Trophoblast cell (in vitro differentiated cells and primary cell): ENCODE data around the gene SLIT3.
A peak's percentile ranks its signal among the peaks of the same experiment; 100 is the strongest.

ENCODE experiments used
- DNase-seq, 2 donors: peaks; one replicate each; pipeline ENCODE4 v3.0.0-alpha.2; 2016
- H2AFZ ChIP-seq: 2 replicates; pipeline ENCODE4 v1.6.1; 2013; ENCODE audit warnings: low read length, moderate library complexity, mild to moderate bottlenecking; ENCODE audit not compliant: insufficient read depth, poor library complexity
- H2AK5ac ChIP-seq: 2 replicates; pipeline ENCODE4 v1.6.1; 2013; ENCODE audit warnings: mild to moderate bottlenecking, low read length
- H2BK120ac ChIP-seq: 2 replicates; pipeline ENCODE4 v1.6.1; 2013; ENCODE audit warnings: low read length, mild to moderate bottlenecking, moderate library complexity; ENCODE audit not compliant: insufficient read depth, poor library complexity
- H2BK12ac ChIP-seq: 2 replicates; pipeline ENCODE4 v1.6.1; 2013; ENCODE audit warnings: mild to moderate bottlenecking, low read length, moderate library complexity
- H2BK5ac ChIP-seq: 2 replicates; pipeline ENCODE4 v1.6.1; 2013; ENCODE audit warnings: low read length, low read depth, moderate library complexity, mild to moderate bottlenecking; ENCODE audit not compliant: poor library complexity
- H3K14ac ChIP-seq: 2 replicates; pipeline ENCODE4 v1.6.1; 2013; ENCODE audit warnings: mild to moderate bottlenecking, low read length
- H3K18ac ChIP-seq: 2 replicates; pipeline ENCODE4 v1.6.1; 2013; ENCODE audit warnings: mild to moderate bottlenecking, low read length
- H3K23ac ChIP-seq: 2 replicates; pipeline ENCODE4 v1.6.1; 2013; ENCODE audit warnings: low read length
- H3K27ac ChIP-seq: 2 replicates; pipeline ENCODE4 v1.5.1; 2013; ENCODE audit warnings: low read depth, mild to moderate bottlenecking, inconsistent platforms, low read length, moderate library complexity
- H3K27me3 ChIP-seq: 2 replicates; pipeline ENCODE4 v1.6.1; 2013; ENCODE audit warnings: inconsistent platforms, mild to moderate bottlenecking, low read length, moderate library complexity; ENCODE audit not compliant: insufficient read depth
- H3K36me3 ChIP-seq, 2 experiments: 1 replicate in 1 of 2; 2 replicates in 1 of 2; pipeline ENCODE4 v1.6.1; 2013; ENCODE audit warnings: low read length in 2 of 2, mild to moderate bottlenecking in 2 of 2, moderate library complexity in 1 of 2; ENCODE audit not compliant: insufficient read depth in 2 of 2, control insufficient read depth in 1 of 2
- H3K4ac ChIP-seq: 2 replicates; pipeline ENCODE4 v1.6.1; 2013; ENCODE audit warnings: low read depth, mild to moderate bottlenecking, low read length, moderate library complexity
- H3K4me1 ChIP-seq, 2 experiments: 1 replicate in 1 of 2; 2 replicates in 1 of 2; pipeline ENCODE4 v1.6.1; 2013; ENCODE audit warnings: low read length in 2 of 2, mild to moderate bottlenecking in 2 of 2, moderate library complexity in 1 of 2; ENCODE audit not compliant: insufficient read depth in 2 of 2, control insufficient read depth in 1 of 2
- H3K4me2 ChIP-seq: 2 replicates; pipeline ENCODE4 v1.6.1; 2013; ENCODE audit warnings: inconsistent platforms, mild to moderate bottlenecking, low read length, moderate library complexity
- H3K4me3 ChIP-seq: 2 replicates; pipeline ENCODE4 v1.5.1; 2013; ENCODE audit warnings: mild to moderate bottlenecking, low read depth, low read length, inconsistent platforms
- H3K79me1 ChIP-seq: one replicate; pipeline ENCODE4 v1.6.1; 2013; ENCODE audit warnings: low read length
- H3K79me2 ChIP-seq: 2 replicates; pipeline ENCODE4 v1.6.1; 2013; ENCODE audit warnings: low read length, mild to moderate bottlenecking; ENCODE audit not compliant: control insufficient read depth, insufficient read depth, poor library complexity
- H3K9ac ChIP-seq: 2 replicates; pipeline ENCODE4 v1.6.1; 2013; ENCODE audit warnings: mild to moderate bottlenecking, low read length
- H3K9me3 ChIP-seq: 2 replicates; pipeline ENCODE4 v1.6.1; 2013; ENCODE audit warnings: low read depth, mild to moderate bottlenecking, control low read depth, inconsistent platforms, low read length; ENCODE audit not compliant: insufficient read depth
- H4K12ac ChIP-seq: 2 replicates; pipeline ENCODE4 v1.6.1; 2013; ENCODE audit warnings: low read depth, mild to moderate bottlenecking, low read length, moderate library complexity
- H4K8ac ChIP-seq: 2 replicates; pipeline ENCODE4 v1.6.1; 2013; ENCODE audit warnings: low read depth, mild to moderate bottlenecking, low read length, moderate library complexity
- H4K91ac ChIP-seq: one replicate; pipeline ENCODE4 v1.6.1; 2013; ENCODE audit warnings: low read depth, mild to moderate bottlenecking, low read length, moderate library complexity
- WGBS: extraction: QIAGEN DNeasy Blood & Tissue Kit; methylation state at CpG from one replicate; pipeline ENCODE4 v1.1.7; 2013; ENCODE audit warnings: missing lambda C conversion rate; ENCODE audit not compliant: insufficient read length, insufficient coverage; ENCODE audit errors: extremely low coverage; 5-methylcytosine and 5-hydroxymethylcytosine counted together

The SLIT3 gene

DNA sequence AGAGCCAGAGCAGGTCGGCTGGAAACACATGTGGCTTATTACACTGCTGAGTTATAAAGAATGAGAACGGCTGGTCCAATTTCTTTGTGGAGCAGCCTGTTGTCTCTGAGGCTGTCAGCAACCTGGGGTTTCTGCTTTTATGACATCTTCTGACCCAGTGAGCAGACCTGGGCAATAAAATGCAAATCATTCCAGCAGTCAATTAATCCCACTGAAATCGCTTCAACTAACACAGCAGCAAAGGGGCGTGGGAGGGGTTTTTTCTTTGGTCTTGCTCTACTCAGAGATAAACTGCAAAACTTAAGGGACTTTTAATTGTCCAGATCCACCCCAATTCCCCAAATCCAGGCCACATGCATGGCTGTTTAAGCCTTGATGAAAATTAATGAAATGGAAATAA is 215.7 kb downstream of the SLIT3 start:
- Histone ChIP-seq H3K9me3 (no peaks in the 10 kb centered on the region), H3K27ac (no peak overlapping the region), H3K79me1 (no peaks in the 10 kb centered on the region), H2AFZ (no peak overlapping the region), H2AK5ac (no peak overlapping the region), H3K36me3 (peaks cover 0 to 2% of the 10 kb centered on the region in 2 experiments), H3K18ac (no peak overlapping the region), H4K8ac (no peak overlapping the region), H2BK120ac (no peak overlapping the region), H3K4me1 (peaks cover 10 to 16% of the 10 kb centered on the region in 2 experiments), H3K79me2 (no peaks in the 10 kb centered on the region), H4K91ac (no peak overlapping the region), H3K4ac (no peak overlapping the region), H3K23ac (no peak overlapping the region), H3K14ac (no peak overlapping the region), H4K12ac (no peak overlapping the region), H3K9ac (no peak overlapping the region), H2BK12ac (no peak overlapping the region), H2BK5ac (no peak overlapping the region), H3K27me3 (no peaks in the 10 kb centered on the region), H3K4me3 (no peak overlapping the region), H3K4me2 (no peak overlapping the region)
- no peak for DNase-seq
- WGBS, result no CpG with 5 or more reads among the region's 4 CpGs

- no peak overlapping the region for H3K23ac ChIP-seq
- H3K4me3 ChIP-seq, result no peak overlapping the region
- peaks cover 0 to 2% of the 10 kb centered on the region in 2 experiments for H3K36me3 ChIP-seq
- no peak overlapping the region for H2AK5ac ChIP-seq
- H2BK120ac ChIP-seq, result no peak overlapping the region
- no peak overlapping the region for H3K27ac ChIP-seq
- WGBS, result no CpG with 5 or more reads among the region's 4 CpGs
- no peak overlapping the region for H3K9ac ChIP-seq
- DNase-seq, result no peak
- H2AFZ ChIP-seq, result no peak overlapping the region
- no peak overlapping the region for H3K14ac ChIP-seq
- no peak overlapping the region for H2BK12ac ChIP-seq
- H3K79me1 ChIP-seq, result no peaks in the 10 kb centered on the region
- peaks cover 15 to 17% of the 10 kb centered on the region in 2 experiments for H3K4me1 ChIP-seq
- no peak overlapping the region for H4K8ac ChIP-seq
- no peak overlapping the region for H4K91ac ChIP-seq
- no peaks in the 10 kb centered on the region for H3K27me3 ChIP-seq
- H3K4me2 ChIP-seq, result no peak overlapping the region
- H3K18ac ChIP-seq, result no peak overlapping the region
- H3K79me2 ChIP-seq, result no peaks in the 10 kb centered on the region
- H4K12ac ChIP-seq, result no peak overlapping the region
- H3K4ac ChIP-seq, result no peak overlapping the region
- no peaks in the 10 kb centered on the region for H3K9me3 ChIP-seq
- no peak overlapping the region for H2BK5ac ChIP-seq
Observed at GRCh38 chr5:169084775-169085174, 216.2 kb downstream of the SLIT3 start.

- H3K36me3 ChIP-seq, result peaks cover 0 to 2% of the 10 kb centered on the region in 2 experiments
- H3K18ac ChIP-seq, result no peak overlapping the region
- no peak overlapping the region for H2BK12ac ChIP-seq
- H3K79me1 ChIP-seq, result no peaks in the 10 kb centered on the region
- peaks cover 15 to 17% of the 10 kb centered on the region in 2 experiments for H3K4me1 ChIP-seq
- H3K9ac ChIP-seq, result no peak overlapping the region
- no peaks in the 10 kb centered on the region for H3K9me3 ChIP-seq
- no peak overlapping the region for H2AFZ ChIP-seq
- H4K8ac ChIP-seq, result no peak overlapping the region
- H3K27ac ChIP-seq, result no peak overlapping the region
- H3K23ac ChIP-seq, result no peak overlapping the region
- H3K4me2 ChIP-seq, result no peak overlapping the region
- no peak overlapping the region for H2BK120ac ChIP-seq
- DNase-seq, result no peak
- H3K4me3 ChIP-seq, result no peak overlapping the region
- no peak overlapping the region for H2AK5ac ChIP-seq
- no peak overlapping the region for H3K14ac ChIP-seq
- H4K12ac ChIP-seq, result no peak overlapping the region
- no peak overlapping the region for H3K4ac ChIP-seq
- no peak overlapping the region for H4K91ac ChIP-seq
- H2BK5ac ChIP-seq, result no peak overlapping the region
- H3K27me3 ChIP-seq, result no peaks in the 10 kb centered on the region
- H3K79me2 ChIP-seq, result no peaks in the 10 kb centered on the region
- no CpG with 5 or more reads among the region's 8 CpGs for WGBS
Observed at GRCh38 chr5:169083394-169084018, 217.4 kb downstream of the SLIT3 start.

DNA sequence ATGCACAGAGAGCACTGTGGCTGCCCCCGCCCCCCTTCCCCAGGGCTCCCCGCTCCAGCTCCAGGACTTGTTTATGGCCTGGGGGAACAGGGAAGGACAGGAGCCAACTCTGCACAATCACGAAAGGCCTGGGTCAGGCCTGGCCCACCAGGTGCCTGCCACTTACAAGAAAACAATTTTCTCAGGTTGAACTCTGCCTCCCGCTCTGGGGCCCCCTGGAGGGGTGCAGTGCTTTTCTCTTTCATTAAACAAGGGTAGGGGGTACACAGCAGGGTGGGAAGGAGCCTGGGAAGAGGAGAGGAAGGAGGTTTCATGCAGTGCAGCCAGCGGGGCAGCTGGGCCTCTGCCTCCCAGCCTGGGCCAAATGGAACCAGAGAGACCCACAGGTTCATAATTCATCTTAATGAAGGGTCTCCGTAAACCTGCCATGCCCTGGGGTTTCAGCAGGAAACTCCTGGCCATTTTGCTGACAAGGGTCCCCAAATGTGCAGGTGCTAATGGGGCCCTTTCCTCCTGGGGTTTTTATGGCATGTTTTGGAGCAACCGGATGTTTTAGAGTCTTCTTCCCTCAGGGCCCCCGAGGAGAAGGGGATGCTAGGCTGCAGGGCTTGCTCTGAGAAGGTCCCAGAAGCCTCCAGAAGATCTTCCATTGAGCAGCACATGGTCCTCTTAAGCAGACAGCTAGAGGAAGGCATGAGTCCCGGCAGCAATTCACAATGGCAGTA is 219.8 kb downstream of the SLIT3 start:
- no peaks in the 10 kb centered on the region for H3K79me2 ChIP-seq
- no peaks in the 10 kb centered on the region for H3K79me1 ChIP-seq
- H2BK120ac ChIP-seq, result no peak overlapping the region
- no peak overlapping the region for H3K4ac ChIP-seq
- no peak overlapping the region for H3K18ac ChIP-seq
- no peaks in the 10 kb centered on the region for H3K9me3 ChIP-seq
- H3K27ac ChIP-seq, result peak overlapping the region; percentile 74
- no peak overlapping the region for H4K91ac ChIP-seq
- no peak overlapping the region for H3K9ac ChIP-seq
- H2AFZ ChIP-seq, result no peak overlapping the region
- peaks cover 0 to 2% of the 10 kb centered on the region in 2 experiments for H3K36me3 ChIP-seq
- H3K4me2 ChIP-seq, result peak overlapping the region; percentile 3
- DNase-seq, result no peak
- no peak overlapping the region for H3K14ac ChIP-seq
- peaks cover 15 to 17% of the 10 kb centered on the region in 2 experiments for H3K4me1 ChIP-seq
- H2BK5ac ChIP-seq, result no peak overlapping the region
- no peak overlapping the region for H4K8ac ChIP-seq
- H2BK12ac ChIP-seq, result no peak overlapping the region
- H3K27me3 ChIP-seq, result no peaks in the 10 kb centered on the region
- no peak overlapping the region for H3K23ac ChIP-seq
- no peak overlapping the region for H3K4me3 ChIP-seq
- no peak overlapping the region for H4K12ac ChIP-seq
- no CpG with 5 or more reads among the region's 9 CpGs for WGBS
- no peak overlapping the region for H2AK5ac ChIP-seq
